Stimulated activated CD8-positive, alpha-beta memory T cell treated with anti-CD3 and anti-CD28 coated beads, Interleukin-12 subunit alpha, Interleukin-12 subunit beta, amount 100 ng/mL, for 24 hours (primary cell): ENCODE measurements around the gene PHTF2.
"Not testable (repeated sequence)": the region's sequence is repeated elsewhere in the genome, so short reads cannot be mapped to it uniquely, and the experiment has no call there.

Source experiments
- DNase-seq: peaks from one replicate; pipeline ENCODE4 v3.0.0-alpha.2; 2020; ENCODE audit errors: extremely low read depth

Gene PHTF2

DNA sequence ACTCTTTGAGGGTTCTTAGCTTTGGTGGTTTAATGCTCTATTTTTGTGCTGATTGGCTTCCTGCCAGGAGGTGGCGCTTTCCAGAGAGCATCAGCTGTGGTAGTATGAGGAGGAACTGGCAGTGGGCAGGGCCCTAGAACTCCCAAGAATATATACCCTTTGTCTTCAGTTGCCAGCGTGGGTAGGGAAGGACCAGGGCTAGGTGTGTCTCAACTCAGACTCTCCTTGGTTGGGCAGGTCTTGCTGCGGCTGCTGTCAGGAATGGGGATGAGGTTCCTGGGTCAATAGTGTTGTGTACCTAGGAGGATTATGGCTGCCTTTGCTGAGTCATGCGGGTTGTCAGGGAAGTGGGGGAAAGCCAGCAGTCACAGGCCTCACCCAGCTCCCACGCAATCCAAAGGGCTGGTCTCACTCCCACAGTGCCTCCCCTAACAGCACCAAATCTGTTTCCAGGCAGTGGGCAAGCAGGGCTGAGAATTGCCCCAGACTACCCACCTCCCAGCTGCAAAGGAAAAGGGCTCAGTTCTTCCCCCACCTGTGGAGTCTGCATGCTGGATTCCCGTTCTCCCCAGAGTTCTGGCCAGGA lies 191.5 kb downstream of the PHTF2 start:
- DNase-seq, result no peak

DNA sequence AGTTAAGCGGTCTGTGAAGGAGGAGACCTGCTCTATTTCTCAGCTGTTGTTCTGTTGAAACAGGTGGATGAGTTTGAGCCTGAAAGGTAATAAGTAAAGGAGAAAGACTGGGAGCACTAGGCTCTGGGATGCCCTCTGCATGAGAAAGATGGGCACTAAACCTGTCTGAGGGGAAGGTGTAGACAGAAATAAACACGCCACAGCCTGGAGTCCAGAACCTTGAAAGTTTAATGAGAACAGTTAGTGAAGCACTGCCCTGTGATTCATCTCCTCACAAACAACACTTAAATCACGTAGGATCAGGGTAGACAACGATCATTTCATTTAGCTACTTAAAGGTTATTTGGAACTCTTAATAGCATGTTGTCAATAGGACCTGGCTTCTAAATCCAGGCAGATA lies 193.1 kb downstream of the PHTF2 start:
- DNase-seq, result no peak

DNA sequence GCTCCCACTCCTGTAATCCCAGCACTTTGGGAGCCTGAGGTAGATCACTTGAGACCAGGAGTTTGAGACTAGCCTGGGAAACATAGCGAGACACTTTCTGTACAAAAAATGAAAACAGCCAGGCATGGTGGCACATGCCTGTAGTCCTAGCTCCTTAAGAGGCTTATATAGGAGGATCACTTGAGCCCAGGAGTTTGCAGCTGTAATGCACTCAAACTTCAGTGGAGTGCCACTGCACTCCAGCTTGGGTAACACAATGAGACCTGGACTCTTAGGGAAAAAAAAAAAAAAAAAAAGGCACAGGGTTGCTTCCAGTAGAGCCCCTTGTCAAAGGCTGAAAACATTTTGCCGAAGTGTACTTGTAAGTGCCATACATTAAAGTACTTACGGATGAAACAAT lies 195.3 kb downstream of the PHTF2 start:
- DNase-seq, result no peak

DNA sequence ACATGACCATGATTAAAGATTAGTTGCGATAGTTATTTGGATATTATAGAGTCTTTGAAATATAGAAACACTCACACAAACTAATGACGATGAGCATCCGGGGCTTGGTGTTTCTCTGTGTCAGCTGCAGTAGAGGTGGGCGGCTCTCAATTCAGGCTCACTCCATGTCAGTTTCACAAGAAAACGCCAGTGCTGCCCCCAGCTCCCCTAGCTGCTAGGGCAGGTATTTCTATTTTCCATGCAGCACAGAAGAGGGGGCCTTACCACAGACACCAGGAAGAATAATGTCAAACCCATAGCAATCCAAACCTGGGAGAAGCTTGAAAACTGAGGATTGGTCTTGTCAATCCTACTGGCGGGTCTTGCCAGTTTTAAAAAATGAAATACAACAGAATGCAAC lies 197.1 kb downstream of the PHTF2 start:
- DNase-seq, result no peak

DNA sequence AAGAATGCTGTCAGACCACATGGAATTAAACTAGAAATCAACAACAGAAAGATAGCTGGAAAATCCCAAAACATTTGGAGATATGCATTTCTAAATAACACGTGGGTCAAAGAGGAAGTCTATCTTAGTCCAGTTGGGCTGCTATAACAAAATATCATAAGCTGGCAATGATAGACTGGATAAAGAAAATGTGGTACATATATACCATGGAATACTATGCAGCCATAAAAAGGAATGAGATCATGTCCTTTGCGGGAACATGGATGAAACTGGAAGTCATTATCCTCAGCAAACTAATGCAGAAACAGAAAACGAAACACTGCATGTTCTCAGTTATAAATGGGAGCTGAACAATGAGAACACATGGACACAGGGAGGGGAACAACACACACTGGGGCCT lies 200.6 kb downstream of the PHTF2 start:
- DNase-seq, result not testable (repeated sequence)

DNA sequence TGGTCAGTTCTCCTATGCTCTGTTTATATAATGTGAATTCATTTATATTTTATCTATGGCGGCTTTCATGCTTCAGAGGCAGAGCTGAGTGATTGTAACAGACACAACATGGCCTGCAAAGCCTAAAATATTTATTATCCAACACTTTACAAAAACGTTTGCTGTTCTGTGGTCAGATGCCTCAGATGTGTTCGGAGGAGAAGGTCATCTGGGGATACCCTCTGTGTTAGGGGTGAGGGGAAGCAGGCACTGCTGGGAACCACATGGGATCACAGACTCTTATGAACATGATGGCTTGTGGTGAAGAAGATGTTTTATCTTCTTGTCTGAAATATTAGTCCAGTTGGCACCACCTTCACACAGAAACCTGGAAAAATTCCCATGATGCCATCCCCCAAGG lies 203.4 kb downstream of the PHTF2 start:
- DNase-seq, result no peak

DNA sequence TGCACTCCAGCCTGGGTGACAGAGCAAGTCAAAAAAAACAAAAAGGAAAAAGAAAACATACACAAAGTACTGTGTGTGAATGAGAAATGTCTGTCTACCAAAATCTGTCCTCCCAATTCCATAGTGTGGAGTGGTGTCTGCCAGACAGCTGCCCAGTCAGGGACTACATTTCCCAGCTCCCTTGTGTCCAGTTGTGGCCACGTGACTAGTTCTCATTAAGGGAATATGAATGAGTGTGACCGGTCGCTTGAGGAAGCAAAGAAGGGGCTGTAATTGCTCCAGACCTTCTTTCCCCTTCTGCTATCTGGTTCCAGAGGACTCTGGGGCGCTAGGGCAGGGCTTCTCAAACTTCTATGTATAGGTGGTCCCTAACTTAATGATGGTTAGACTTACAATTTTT lies 204.1 kb downstream of the PHTF2 start:
- DNase-seq, result no peak

DNA sequence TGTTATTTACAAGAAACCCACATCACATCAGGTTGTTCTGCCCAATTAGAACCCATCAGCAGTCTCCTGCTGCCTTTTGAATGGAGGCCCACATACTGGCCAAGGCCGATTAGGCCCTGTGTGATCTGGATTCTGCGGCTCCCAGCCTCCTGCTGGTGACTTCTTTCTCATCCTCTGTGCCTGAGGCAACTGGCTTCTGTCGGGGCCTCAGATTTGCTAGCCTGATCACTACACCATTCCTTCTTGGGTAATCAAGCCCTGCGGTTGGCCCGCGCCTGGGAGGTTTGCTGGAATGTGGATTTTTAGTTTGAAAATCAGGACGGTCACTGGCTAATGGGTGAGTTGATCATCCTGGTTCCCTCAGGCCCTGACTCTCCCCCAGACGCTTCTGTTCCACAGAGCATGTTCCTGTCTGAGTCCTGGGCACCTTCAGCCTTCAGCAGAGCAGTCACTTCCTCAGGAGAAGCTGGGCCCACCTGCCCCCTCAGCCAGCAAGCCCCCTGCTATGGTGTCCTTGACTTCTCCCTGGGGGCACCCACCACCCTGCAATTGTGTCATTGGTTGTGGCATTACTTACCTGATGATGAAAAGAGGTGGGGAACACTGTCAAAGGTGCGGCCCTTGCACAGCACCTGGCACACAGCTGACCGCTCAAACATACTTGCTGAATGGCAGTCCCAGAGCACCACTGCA lies 207.6 kb downstream of the PHTF2 start:
- no peak for DNase-seq
